Fibroblast of mammary gland (primary cell): ENCODE measurements around the gene NOS1.

ENCODE experiments used
- DNase-seq: peaks from one replicate; pipeline ENCODE4 v3.0.0-alpha.2; 2010; ENCODE audit warnings: low read depth
- H3K4me3 ChIP-seq: 2 replicates; pipeline ENCODE4 v1.5.1; 2011; ENCODE audit warnings: low read depth, mild to moderate bottlenecking, low read length, moderate library complexity; ENCODE audit not compliant: control insufficient read depth
- CTCF ChIP-seq: conservative IDR thresholded peaks from 2 replicates; pipeline ENCODE4 v1.5.1; 2011; ENCODE audit warnings: low read depth, low read length, inconsistent platforms; ENCODE audit not compliant: control insufficient read depth, insufficient read depth

The NOS1 gene

DNA sequence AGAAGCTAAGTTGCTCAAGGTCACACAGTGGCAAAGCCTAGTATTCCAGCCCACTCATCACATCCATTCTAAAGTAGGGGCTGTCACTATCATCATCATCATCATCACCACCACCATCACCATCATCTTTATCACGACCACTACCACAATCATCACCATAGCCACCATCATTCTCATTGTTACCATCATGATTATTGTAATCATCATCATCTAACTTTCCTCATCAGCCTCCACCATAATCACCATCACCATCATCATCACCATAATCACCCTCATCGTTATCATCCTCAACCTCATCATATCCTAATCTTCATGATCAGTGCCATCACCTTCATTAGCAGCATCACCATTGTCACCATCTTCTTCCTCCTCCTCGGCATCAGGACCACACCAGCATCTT lies 48.7 kb downstream of the NOS1 start:
- no peak for DNase-seq
- TF ChIP-seq CTCF, result no peak
- no peak overlapping the region for H3K4me3 ChIP-seq

GRCh38 chr12:117309276-117309925 lies 52.0 kb downstream of the NOS1 start:
- DNase-seq, result no peak
- no peak for TF ChIP-seq CTCF
- no peak overlapping the region for H3K4me3 ChIP-seq

DNA sequence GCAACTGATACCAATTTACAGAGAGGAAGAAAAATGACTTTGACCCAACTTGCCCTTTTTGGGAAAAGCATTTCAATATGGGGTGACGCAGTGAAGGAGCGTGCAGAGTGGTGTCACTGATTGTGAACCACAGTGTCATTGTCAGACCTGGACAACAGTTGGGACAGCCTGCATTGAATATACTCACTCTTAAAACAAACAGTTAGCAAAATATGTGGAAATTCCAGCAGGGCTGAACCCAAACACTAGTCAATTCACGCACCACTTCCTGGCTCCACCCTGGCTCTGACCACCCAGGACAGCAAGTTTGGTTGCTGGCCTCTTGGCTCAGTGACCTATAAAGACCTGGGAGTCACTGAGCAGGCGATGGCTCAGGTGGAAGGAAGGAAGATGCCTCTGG lies 61.3 kb downstream of the NOS1 start:
- no peak for TF ChIP-seq CTCF
- DNase-seq, result no peak
- H3K4me3 ChIP-seq, result no peak overlapping the region

- no peak overlapping the region for H3K4me3 ChIP-seq
- TF ChIP-seq CTCF, result no peak
- DNase-seq, result no peak
These were observed 62.7 kb downstream of the NOS1 start for GRCh38 chr12:117298648-117299225.

GRCh38 chr12:117298191-117298590 lies 63.2 kb downstream of the NOS1 start:
- TF ChIP-seq CTCF, result no peak
- no peak overlapping the region for H3K4me3 ChIP-seq

GRCh38 chr12:117294189-117294603 lies 67.2 kb downstream of the NOS1 start:
- H3K4me3 ChIP-seq, result no peak overlapping the region
- DNase-seq, result no peak
- TF ChIP-seq CTCF, result no peak

More at GRCh38 chr12:117298191-117298590, 63.2 kb downstream of the NOS1 start:
- no peak for DNase-seq
